Subcutaneous adipose tissue (tissue), 4 donors: ENCODE data around the gene PCMT1. TPM values are rescaled to one million over a fixed set of nuclear protein-coding genes. Genes with fewer than 3 reads are reported as not detected.

Experiments
- total RNA-seq, 4 donors: library from RNA; depleted of rRNA; stranded (reverse); fragments of >200 nt; gene quantifications; one replicate each; pipeline ENCODE4 v1.1.0, GENCODE V29; 2016
- TF ChIP-seq, protein P1 (sequence below): fragments of 450-650 bp; IDR thresholded peaks from one replicate; pipeline ENCODE4 v1.5.1; 2016; ENCODE audit warnings: low read depth, mild to moderate bottlenecking, control low read depth, antibody characterized with exemption, moderate library complexity

The PCMT1 gene
- total RNA-seq, 4 donors from 2014 or later = 76.1 to 128 (median 101) TPM

DNA sequence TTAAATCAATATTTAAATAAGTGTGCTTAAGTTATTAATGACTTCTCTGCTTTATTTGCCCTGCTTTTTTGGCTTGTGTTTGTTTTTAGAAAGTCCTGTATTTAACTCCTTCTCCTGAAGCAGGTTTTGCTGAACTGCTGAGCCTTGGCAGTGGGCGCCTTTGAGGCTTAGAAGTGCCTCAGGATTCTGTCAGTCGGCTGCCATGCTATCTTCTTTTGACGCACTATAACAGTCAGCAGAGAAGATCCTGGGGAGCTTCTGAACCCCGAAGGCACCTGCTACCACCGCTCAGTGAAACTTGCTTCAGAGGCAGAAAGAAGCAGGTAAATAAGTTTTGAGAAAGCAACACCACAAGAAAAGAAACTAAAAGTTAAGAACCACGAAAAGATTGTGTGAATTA is 22.4 kb downstream of the PCMT1 start:
- TF ChIP-seq, protein P1, sequence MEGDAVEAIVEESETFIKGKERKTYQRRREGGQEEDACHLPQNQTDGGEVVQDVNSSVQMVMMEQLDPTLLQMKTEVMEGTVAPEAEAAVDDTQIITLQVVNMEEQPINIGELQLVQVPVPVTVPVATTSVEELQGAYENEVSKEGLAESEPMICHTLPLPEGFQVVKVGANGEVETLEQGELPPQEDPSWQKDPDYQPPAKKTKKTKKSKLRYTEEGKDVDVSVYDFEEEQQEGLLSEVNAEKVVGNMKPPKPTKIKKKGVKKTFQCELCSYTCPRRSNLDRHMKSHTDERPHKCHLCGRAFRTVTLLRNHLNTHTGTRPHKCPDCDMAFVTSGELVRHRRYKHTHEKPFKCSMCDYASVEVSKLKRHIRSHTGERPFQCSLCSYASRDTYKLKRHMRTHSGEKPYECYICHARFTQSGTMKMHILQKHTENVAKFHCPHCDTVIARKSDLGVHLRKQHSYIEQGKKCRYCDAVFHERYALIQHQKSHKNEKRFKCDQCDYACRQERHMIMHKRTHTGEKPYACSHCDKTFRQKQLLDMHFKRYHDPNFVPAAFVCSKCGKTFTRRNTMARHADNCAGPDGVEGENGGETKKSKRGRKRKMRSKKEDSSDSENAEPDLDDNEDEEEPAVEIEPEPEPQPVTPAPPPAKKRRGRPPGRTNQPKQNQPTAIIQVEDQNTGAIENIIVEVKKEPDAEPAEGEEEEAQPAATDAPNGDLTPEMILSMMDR = no peak

DNA sequence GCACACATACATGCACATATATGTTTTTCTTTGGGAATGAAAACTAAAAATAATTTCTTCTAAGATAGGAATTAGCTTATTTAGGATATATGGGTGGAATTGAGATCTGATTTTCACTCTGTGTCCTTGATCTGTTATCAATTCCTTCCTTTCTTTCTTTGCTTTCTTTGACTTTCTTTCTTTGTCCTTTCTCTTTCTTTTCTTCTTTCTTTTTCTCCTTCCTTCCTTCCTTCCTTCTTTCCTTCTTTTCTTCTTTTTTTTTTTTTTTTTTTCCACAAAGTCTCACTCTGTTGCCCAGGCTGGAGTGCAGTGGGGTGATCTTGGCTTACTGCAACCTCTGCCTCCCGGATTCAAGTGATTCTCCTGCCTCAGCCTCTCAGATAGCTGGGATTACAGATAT is 28.1 kb downstream of the PCMT1 start:
- TF ChIP-seq, protein P1 = no peak

DNA sequence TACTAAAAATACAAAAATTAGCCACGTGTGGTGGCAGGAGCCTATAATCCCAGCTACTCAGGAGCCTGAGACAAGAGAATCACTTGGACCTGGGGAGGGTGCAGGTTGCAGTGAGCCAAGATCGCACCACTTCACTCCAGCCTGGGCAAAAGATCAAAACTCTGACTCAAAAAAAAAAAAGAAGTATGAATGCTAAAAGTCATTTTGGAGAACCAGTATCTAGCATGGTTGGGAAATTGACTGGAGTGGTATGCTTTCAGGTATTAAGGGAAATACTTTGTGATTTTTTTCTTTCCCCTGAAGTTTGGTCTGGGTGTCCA is 30.1 kb downstream of the PCMT1 start:
- TF ChIP-seq, protein P1 = no peak

DNA sequence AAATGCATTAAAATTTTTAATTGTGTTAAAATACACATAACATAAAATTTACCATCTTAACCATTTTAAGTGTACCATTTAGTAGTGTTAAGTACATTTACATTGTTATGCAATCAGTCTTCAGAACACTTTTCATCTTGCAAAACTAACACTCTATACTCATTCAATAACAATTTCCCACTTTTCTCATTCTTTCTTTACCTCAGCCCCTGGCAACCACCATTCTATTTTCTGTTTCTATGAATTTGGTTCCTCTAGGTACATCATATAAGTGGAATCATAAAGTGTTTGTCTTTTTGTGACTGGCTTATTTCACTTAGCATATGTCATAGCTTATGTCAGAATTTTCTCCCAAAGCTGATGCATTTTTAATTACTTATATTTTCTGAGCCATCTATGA is 32.2 kb downstream of the PCMT1 start:
- TF ChIP-seq, protein P1 = no peak

DNA sequence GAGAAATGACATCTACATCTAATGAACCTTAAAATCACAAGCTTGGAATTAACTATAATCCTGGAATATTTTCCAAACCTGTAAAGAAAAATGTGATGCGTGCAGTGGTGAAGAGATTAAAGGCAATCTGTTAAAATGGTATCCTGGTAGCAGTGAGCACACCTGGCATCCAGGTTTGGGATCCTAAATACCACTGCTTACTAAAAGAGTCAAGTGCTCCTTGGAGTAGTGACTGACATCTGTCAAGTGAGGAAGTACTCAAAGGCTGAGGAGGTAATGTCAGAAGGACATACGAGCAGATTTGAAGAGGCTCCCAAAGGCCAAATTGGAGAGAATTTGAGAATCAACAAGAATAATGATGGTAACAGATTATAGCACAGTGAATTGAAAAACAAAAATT is 32.8 kb downstream of the PCMT1 start:
- TF ChIP-seq, protein P1 = no peak

DNA sequence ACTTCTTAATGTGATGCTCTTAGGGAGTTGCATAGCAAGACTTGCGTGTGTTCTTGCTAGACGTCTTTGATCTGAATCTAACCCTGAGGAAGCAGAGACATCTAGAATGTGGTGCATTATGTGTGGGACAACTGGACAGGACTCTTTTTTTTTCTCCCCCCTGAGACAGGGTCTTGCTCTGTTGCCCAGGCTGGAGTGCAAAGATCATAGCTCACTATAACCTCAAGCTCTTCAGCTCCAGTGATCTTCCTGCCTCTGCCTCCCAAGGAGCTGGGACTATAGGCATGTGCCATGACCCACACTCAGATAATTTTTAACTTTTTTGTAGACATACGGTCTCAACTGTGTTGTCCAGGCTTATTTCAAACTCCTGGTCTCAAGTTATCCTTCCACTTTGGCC is 34.0 kb downstream of the PCMT1 start:
- TF ChIP-seq, protein P1 = no peak

DNA sequence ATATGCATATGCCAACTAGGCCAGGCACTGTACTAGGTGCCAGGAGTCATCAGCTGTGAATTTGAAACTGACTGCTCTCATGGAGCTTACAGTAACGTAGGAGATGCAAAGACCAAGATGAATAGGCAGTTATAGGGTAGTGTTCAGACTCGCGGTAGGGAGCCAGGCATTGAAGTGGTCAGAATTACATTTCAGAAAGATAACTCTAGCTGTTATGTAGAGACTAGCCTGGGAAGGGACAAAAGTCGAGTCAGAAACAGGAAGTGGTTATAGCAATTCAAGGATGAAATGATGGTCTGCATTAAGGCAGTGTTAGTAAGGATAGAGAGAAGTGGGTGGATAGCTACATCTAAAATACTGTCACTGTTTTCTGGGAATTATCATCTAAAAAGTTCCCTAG is 56.6 kb downstream of the PCMT1 start:
- TF ChIP-seq, protein P1 = no peak

DNA sequence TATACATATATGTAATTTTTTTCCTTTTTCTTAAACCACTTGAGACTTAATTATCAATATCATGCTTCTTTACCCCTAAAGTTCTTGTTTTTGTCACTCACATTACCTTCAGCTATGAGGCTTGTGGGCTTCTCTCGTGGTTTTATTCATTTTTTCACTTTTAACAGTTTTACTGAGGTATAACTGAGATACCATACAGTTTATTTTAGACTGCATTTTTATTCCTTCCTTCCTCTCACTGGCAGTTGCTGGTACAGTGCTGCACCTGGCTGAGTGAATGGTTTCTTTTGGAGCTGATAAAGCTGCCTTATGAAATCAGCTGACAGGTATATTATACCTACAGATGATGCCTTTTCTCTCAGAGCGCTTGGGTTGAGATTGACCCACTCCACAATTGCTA is 60.3 kb downstream of the PCMT1 start:
- TF ChIP-seq, protein P1 = no peak
